IPS DF 6.9 (cell line): ENCODE measurements around the gene WDR93.

Experiments
- DNase-seq: peaks from one replicate; pipeline ENCODE4 v3.0.0-alpha.2; 2013; ENCODE audit warnings: low read depth, low spot score
- H3K27ac ChIP-seq: one replicate; pipeline ENCODE4 v1.5.1; 2013; ENCODE audit warnings: low read length, control low read depth
- H3K27me3 ChIP-seq: 2 replicates; pipeline ENCODE4 v1.6.1; 2013; ENCODE audit warnings: mild to moderate bottlenecking, low read length; ENCODE audit not compliant: control insufficient read depth, insufficient read depth
- H3K36me3 ChIP-seq: 2 replicates; pipeline ENCODE4 v1.6.1; 2013; ENCODE audit warnings: low read length; ENCODE audit not compliant: control insufficient read depth, insufficient read depth
- H3K4me1 ChIP-seq: 2 replicates; pipeline ENCODE4 v1.6.1; 2013; ENCODE audit warnings: low read length; ENCODE audit not compliant: control insufficient read depth, insufficient read depth
- H3K4me3 ChIP-seq: 2 replicates; pipeline ENCODE4 v1.5.1; 2013; ENCODE audit warnings: mild to moderate bottlenecking, low read length
- H3K9me3 ChIP-seq: 2 replicates; pipeline ENCODE4 v1.6.1; 2013; ENCODE audit warnings: low read length, inconsistent platforms; ENCODE audit not compliant: control insufficient read depth, insufficient read depth
- WGBS: extraction: QIAGEN DNeasy Blood & Tissue Kit; methylation state at CpG from one replicate; pipeline ENCODE4 v1.1.7; 2013; ENCODE audit warnings: mixed read lengths, missing lambda C conversion rate; ENCODE audit not compliant: insufficient read length, insufficient coverage; 5-methylcytosine and 5-hydroxymethylcytosine counted together

WDR93 gene

GRCh38 chr15:89690276-89691218 is at the start of gene WDR93, which contains the start of gene PEX11A:
Gene WDR93 (plus strand): TSS chr15:89690811. CDS start chr15:89701747, 10,936 bp downstream.
Gene PEX11A (minus strand): TSS chr15:89690754. CDS start chr15:89690632, 122 bp downstream.
- Histone ChIP-seq H3K27ac (no peak within 1 kb of the TSS), H3K4me3 (peak within 1 kb of the TSS; percentile 69), H3K27me3 (no peaks in the 10 kb centered on the region), H3K9me3 (no peaks in the 10 kb centered on the region), H3K4me1 (no peaks in the 10 kb centered on the region), H3K36me3 (no peaks in the 10 kb centered on the region)
- WGBS, result no CpG with 5 or more reads among the region's 60 CpGs
- peak; percentile 83 for DNase-seq

- H3K36me3 ChIP-seq, result peaks cover 15% of the 10 kb centered on the region
- no peaks in the 10 kb centered on the region for H3K9me3 ChIP-seq
- no CpG with 5 or more reads among the region's 5 CpGs for WGBS
- H3K27me3 ChIP-seq, result no peaks in the 10 kb centered on the region
- no peak overlapping the region for H3K4me3 ChIP-seq
- H3K27ac ChIP-seq, result no peak overlapping the region
- no peaks in the 10 kb centered on the region for H3K4me1 ChIP-seq
- DNase-seq, result no peak
Measured at GRCh38 chr15:89641053-89641452, 49.6 kb upstream of the WDR93 start.

- H3K36me3 ChIP-seq, result peaks cover 17% of the 10 kb centered on the region
- no peaks in the 10 kb centered on the region for H3K9me3 ChIP-seq
- H3K4me1 ChIP-seq, result no peaks in the 10 kb centered on the region
- no peak overlapping the region for H3K27ac ChIP-seq
- no peaks in the 10 kb centered on the region for H3K27me3 ChIP-seq
- no CpG with 5 or more reads among the region's 16 CpGs for WGBS
- no peak overlapping the region for H3K4me3 ChIP-seq
- no peak for DNase-seq
Measured at GRCh38 chr15:89642106-89642505, 48.5 kb upstream of the WDR93 start.

GRCh38 chr15:89645680-89646079 is 44.9 kb upstream of the WDR93 start:
- Histone ChIP-seq H3K27me3 (no peaks in the 10 kb centered on the region), H3K9me3 (no peaks in the 10 kb centered on the region), H3K4me1 (peaks cover 2% of the 10 kb centered on the region), H3K36me3 (peaks cover 19% of the 10 kb centered on the region), H3K4me3 (no peak overlapping the region), H3K27ac (no peak overlapping the region)
- WGBS, result no CpG with 5 or more reads among the region's 8 CpGs
- no peak for DNase-seq

GRCh38 chr15:89646416-89647141 is 44.0 kb upstream of the WDR93 start:
- H3K9me3 ChIP-seq, result no peaks in the 10 kb centered on the region
- no peak overlapping the region for H3K4me3 ChIP-seq
- DNase-seq, result no peak
- no CpG with 5 or more reads among the region's 22 CpGs for WGBS
- H3K27me3 ChIP-seq, result no peaks in the 10 kb centered on the region
- H3K27ac ChIP-seq, result no peak overlapping the region
- peaks cover 19% of the 10 kb centered on the region for H3K36me3 ChIP-seq
- H3K4me1 ChIP-seq, result peaks cover 2% of the 10 kb centered on the region

- H3K36me3 ChIP-seq, result peaks cover 12% of the 10 kb centered on the region; the same call in 1 of the 2 replicates
- peaks cover 2% of the 10 kb centered on the region for H3K4me1 ChIP-seq
- no peaks in the 10 kb centered on the region for H3K9me3 ChIP-seq
- H3K27ac ChIP-seq, result no peak overlapping the region
- WGBS, result no CpG with 5 or more reads among the region's 25 CpGs
- H3K4me3 ChIP-seq, result no peak overlapping the region
- DNase-seq, result peak; percentile 48
- H3K27me3 ChIP-seq, result no peaks in the 10 kb centered on the region
Measured at GRCh38 chr15:89647191-89647851, 43.3 kb upstream of the WDR93 start.

- no peak for DNase-seq
- no peaks in the 10 kb centered on the region for H3K27me3 ChIP-seq
- no peak overlapping the region for H3K27ac ChIP-seq
- H3K9me3 ChIP-seq, result no peaks in the 10 kb centered on the region
- H3K4me1 ChIP-seq, result peaks cover 2% of the 10 kb centered on the region
- WGBS, result no CpG with 5 or more reads among the region's 102 CpGs
- no peak overlapping the region for H3K4me3 ChIP-seq
- H3K36me3 ChIP-seq, result peaks cover 12% of the 10 kb centered on the region; the same call in 1 of the 2 replicates
Measured at GRCh38 chr15:89648106-89649012, 42.3 kb upstream of the WDR93 start.

- H3K9me3 ChIP-seq, result no peaks in the 10 kb centered on the region
- no peak overlapping the region for H3K4me3 ChIP-seq
- H3K27me3 ChIP-seq, result no peaks in the 10 kb centered on the region
- H3K36me3 ChIP-seq, result peaks cover 12% of the 10 kb centered on the region; the same call in 1 of the 2 replicates
- DNase-seq, result no peak
- H3K4me1 ChIP-seq, result peaks cover 2% of the 10 kb centered on the region
- H3K27ac ChIP-seq, result no peak overlapping the region
- WGBS, result no CpG with 5 or more reads among the region's 37 CpGs
Measured at GRCh38 chr15:89649013-89649625, 41.5 kb upstream of the WDR93 start.

GRCh38 chr15:89649716-89650115 is 40.9 kb upstream of the WDR93 start:
- no peak for DNase-seq
- no peaks in the 10 kb centered on the region for H3K9me3 ChIP-seq
- H3K36me3 ChIP-seq, result peaks cover 11% of the 10 kb centered on the region; the same call in 1 of the 2 replicates
- no peaks in the 10 kb centered on the region for H3K27me3 ChIP-seq
- peaks cover 2% of the 10 kb centered on the region for H3K4me1 ChIP-seq
- no peak overlapping the region for H3K27ac ChIP-seq
- WGBS, result no CpG with 5 or more reads among the region's 15 CpGs
- H3K4me3 ChIP-seq, result no peak overlapping the region
